WTC11 (cell line): ENCODE measurements around the gene PLEKHF1. TPM values are rescaled to one million over a fixed set of nuclear protein-coding genes. Genes with fewer than 3 reads are reported as not detected.

ENCODE experiments used
- ATAC-seq: fragments of 200-7000 bp; cut with Tn5 transposase; 2 replicates; pipeline ENCODE4 v1.10.0; 2021; ENCODE audit warnings: mild to moderate bottlenecking, moderate library complexity
- CTCF ChIA-PET: fragments of 300-600 bp; sonication (Branson Sonifier 250); formaldehyde crosslinking; loops from one replicate; lab custom pipeline; 2021; ENCODE audit warnings: antibody characterized with exemption; lab: Charles Lee
- POLR2A ChIA-PET: fragments of 350-600 bp; sonication (Branson Sonifier 250); formaldehyde crosslinking; loops from one replicate; lab custom pipeline; 2021; ENCODE audit warnings: antibody characterized with exemption; lab: Charles Lee
- DNase-seq: peaks from one replicate; pipeline ENCODE4 v3.0.0; 2021; ENCODE audit warnings: low spot score
- H3K27ac Mint-ChIP-seq: 2 replicates; pipeline ENCODE4 v1.8.0; 2021; ENCODE audit warnings: mixed read lengths
- H3K27me3 Mint-ChIP-seq: 2 replicates; pipeline ENCODE4 v1.8.0; 2021; ENCODE audit warnings: low read depth, mild to moderate bottlenecking, moderate library complexity, mixed read lengths
- H3K36me3 Mint-ChIP-seq: 2 replicates; pipeline ENCODE4 v1.8.0; 2021; ENCODE audit warnings: mixed read lengths
- H3K4me1 Mint-ChIP-seq: 2 replicates; pipeline ENCODE4 v1.8.0; 2022; ENCODE audit warnings: mixed read lengths
- H3K4me3 Mint-ChIP-seq: 2 replicates; pipeline ENCODE4 v1.8.0; 2021; ENCODE audit warnings: mild to moderate bottlenecking, moderate library complexity, mixed read lengths
- H3K9me3 Mint-ChIP-seq: 2 replicates; pipeline ENCODE4 v1.8.0; 2021; ENCODE audit warnings: mixed read lengths
- E2F4 ChIP-seq: sonication (generic); formaldehyde crosslinking; IDR thresholded peaks from 2 replicates; pipeline ENCODE4 v1.8.1; 2022; ENCODE audit warnings: low read depth, mild to moderate bottlenecking, moderate library complexity, missing genetic modification reagents, borderline replicate concordance
- ELF4 ChIP-seq: sonication (generic); formaldehyde crosslinking; IDR thresholded peaks from 2 replicates; pipeline ENCODE4 v1.8.1; 2022; ENCODE audit warnings: low read depth, mild to moderate bottlenecking, moderate library complexity, missing genetic modification reagents
- GABPB1 ChIP-seq: sonication (generic); formaldehyde crosslinking; IDR thresholded peaks from 2 replicates; pipeline ENCODE4 v1.8.1; 2023; ENCODE audit warnings: mild to moderate bottlenecking, missing genetic modification reagents
- MYBL2 ChIP-seq: sonication (generic); formaldehyde crosslinking; IDR thresholded peaks from 2 replicates; pipeline ENCODE4 v1.8.1; 2023; ENCODE audit warnings: mild to moderate bottlenecking, moderate library complexity, missing genetic modification reagents
- NFYB ChIP-seq: sonication (generic); formaldehyde crosslinking; conservative IDR thresholded peaks from 2 replicates; pipeline ENCODE4 v1.8.0; 2022; ENCODE audit warnings: low read depth, missing genetic modification reagents
- OVOL2 ChIP-seq: fragments of 250-450 bp; sonication (Bioruptor Pico); IDR thresholded peaks from 2 replicates; pipeline ENCODE4 v1.9.0; 2021; ENCODE audit warnings: mild to moderate bottlenecking, borderline replicate concordance
- PRDM15 ChIP-seq: sonication (generic); formaldehyde crosslinking; IDR thresholded peaks from 2 replicates; pipeline ENCODE4 v1.8.0; 2022; ENCODE audit warnings: missing genetic modification reagents
- SP1 ChIP-seq: sonication (generic); formaldehyde crosslinking; conservative IDR thresholded peaks from 2 replicates; pipeline ENCODE4 v1.8.1; 2022; ENCODE audit warnings: missing genetic modification reagents
- TEAD1 ChIP-seq: sonication (generic); formaldehyde crosslinking; IDR thresholded peaks from 2 replicates; pipeline ENCODE4 v1.8.0; 2022; ENCODE audit warnings: mild to moderate bottlenecking, missing genetic modification reagents
- TEAD4 ChIP-seq: sonication (generic); formaldehyde crosslinking; IDR thresholded peaks from 2 replicates; pipeline ENCODE4 v1.8.0; 2022; ENCODE audit warnings: mild to moderate bottlenecking, missing genetic modification reagents
- ZNF121 ChIP-seq: sonication (generic); formaldehyde crosslinking; IDR thresholded peaks from 2 replicates; pipeline ENCODE4 v1.8.0; 2023; ENCODE audit warnings: missing genetic modification reagents
- ZNF138 ChIP-seq: sonication (generic); formaldehyde crosslinking; conservative IDR thresholded peaks from 2 replicates; pipeline ENCODE4 v1.8.1; 2022; ENCODE audit warnings: mild to moderate bottlenecking, moderate library complexity, missing genetic modification reagents
- total RNA-seq: library from RNA; stranded (reverse); gene quantifications from 3 replicates; pipeline ENCODE4 v1.2.3, GENCODE V29; 2021
- TF ChIP-seq, protein P1 (sequence below): fragments of 250-450 bp; sonication (Bioruptor Pico); conservative IDR thresholded peaks from 2 replicates; pipeline ENCODE4 v1.9.0; 2021; ENCODE audit warnings: mild to moderate bottlenecking
- TF ChIP-seq, protein P2 (sequence below): fragments of 250-450 bp; sonication (Bioruptor Pico); IDR thresholded peaks from 2 replicates; pipeline ENCODE4 v1.9.0; 2021; ENCODE audit warnings: mild to moderate bottlenecking, borderline replicate concordance

The PLEKHF1 gene
- total RNA-seq, 1 experiment from 2014 or later, result 17.9 TPM

DNA sequence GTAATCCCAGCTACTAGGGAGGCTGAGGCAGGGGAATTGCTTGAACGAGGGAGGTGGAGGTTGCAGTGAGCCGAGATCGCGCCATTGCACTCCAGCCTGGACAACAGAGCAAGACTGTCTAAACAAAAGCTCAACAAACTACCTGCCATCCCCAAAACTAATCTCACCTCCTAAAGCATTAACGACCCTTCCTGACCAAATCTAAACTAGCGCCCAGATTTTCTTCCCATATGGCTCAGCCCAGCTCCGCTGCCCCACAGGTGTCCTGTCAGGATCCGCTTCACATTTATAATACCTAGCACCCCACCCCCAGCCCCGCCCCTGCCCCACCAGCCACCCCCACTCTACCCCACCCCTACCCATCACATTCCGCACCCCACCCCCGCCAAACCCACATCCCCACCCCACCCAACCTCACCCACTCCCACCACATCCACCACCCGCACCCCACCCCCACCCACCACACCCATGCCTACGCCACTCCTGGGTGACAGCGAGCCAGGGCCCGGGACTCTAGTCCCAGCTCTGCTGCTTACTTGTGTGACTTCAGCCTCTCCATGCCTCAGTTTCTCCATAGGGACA, 49.2 kb downstream of the PLEKHF1 start (continued):
- TF ChIP-seq PRDM15, result no peak
- no peak for TF ChIP-seq ZNF138
- TF ChIP-seq E2F4, result no peak
- TF ChIP-seq, protein P1, sequence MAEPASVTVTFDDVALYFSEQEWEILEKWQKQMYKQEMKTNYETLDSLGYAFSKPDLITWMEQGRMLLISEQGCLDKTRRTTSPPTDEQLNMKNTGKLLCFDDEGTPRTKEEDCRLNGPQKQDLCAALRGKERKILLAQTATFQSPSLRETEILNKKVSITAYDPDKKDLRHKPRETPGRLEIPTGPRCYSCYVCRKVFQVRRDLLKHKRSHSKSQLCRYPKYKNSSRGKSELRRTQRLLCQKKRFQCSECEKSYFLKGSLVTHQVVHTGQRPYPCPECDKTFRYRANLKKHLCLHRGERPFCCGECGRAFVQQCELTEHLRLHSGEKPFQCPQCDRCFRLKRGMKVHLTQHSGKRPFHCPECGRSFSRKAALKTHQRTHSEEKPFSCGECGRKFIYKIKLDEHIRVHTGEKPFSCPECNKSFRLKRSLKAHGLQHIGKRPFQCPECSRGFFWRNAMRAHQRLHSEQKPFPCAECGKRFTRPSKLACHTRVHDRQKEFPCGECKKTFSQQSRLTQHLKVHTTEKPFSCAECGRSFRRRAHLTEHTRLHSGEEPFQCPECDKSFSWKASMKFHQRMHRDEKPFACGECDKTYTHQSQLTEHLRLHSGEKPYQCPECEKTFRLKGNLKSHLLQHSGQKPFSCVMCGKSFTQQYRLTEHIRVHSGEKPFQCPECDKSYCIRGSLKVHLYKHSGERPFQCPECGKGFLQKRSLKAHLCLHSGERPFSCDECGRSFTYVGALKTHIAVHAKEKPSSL (CRISPR knock-in tag), result no peak

DNA sequence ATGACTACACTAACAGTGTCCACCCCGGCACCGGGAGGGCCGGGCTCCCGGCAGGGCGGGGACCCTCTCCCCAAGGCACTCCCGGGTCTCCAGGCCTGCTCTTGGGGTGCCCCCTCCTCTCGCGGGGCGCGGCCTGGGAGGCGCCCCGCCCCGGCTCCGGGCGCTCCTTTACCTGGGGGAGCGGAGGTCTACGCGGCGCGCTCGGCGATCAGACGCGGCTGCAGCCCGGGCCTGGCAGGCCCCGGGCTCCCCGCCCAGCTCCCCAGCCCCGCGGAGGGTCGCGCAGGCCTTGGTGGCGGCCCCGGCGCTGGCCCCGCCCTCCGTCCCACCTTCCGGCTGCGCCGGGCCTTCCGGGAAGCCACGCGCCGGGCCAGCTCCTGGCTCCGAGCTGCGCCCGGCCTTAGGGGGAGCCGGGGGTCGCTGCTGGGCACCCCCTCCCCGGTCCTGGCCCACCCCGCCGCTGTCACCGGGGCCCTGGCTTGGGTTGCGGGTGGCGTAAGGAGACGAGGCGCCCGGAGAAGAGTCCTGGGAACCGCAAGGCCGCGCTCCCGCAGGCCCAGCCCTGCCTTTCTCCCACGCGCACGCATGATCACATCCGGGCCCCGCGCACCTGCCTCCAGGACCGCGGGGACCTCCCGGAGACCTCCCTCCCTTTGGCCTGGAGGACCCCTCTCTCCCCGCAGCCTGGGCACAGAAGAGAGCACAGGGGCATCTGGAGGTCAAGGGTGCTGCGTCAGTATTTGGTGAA, 49.9 kb downstream of the PLEKHF1 start, which contains the start of gene C19orf12:
C19orf12 (minus strand) TSS at position 309 of the 748 bp plus-strand sequence. CDS start 6,848 bp downstream, outside the sequence.
- peak within 1 kb of the TSS; percentile 71 for H3K4me3 Mint-ChIP-seq
- POLR2A ChIA-PET, result interaction anchor here (1.1 kb wide), 1 partner anchor 9 kb away, joined by 4 read pairs; no protein-coding TSS in a partner anchor
- no peaks in the 10 kb centered on the region for H3K36me3 Mint-ChIP-seq
- CTCF ChIA-PET, result interaction anchor here (0.9 to 5.2 kb wide), 11 partner anchors 14 to 130 kb away, joined by 3 to 63 read pairs (median 8); no protein-coding TSS in a partner anchor
- peaks cover 32% of the 10 kb centered on the region for H3K4me1 Mint-ChIP-seq
- H3K9me3 Mint-ChIP-seq, result no peaks in the 10 kb centered on the region
- peak; percentile 61 for DNase-seq
- TF ChIP-seq TEAD4 (CRISPR knock-in tag), result no peak
- TF ChIP-seq ELF4, result 0 out of 2 replicates have a peak, but pooled peaks have one; percentile 28
- TF ChIP-seq TEAD1 (CRISPR knock-in tag), result 0 out of 2 replicates have a peak, but pooled peaks have one; percentile 31
- peak; percentile 34; the same call in 1 of the 2 replicates for TF ChIP-seq OVOL2 (CRISPR knock-in tag)
- TF ChIP-seq NFYB, result no peak
- TF ChIP-seq GABPB1 (CRISPR knock-in tag), result peak; percentile 29; the same call in 1 of the 2 replicates
- TF ChIP-seq SP1, result peak; percentile 35; the same call in 1 of the 2 replicates
- no peak for TF ChIP-seq MYBL2 (CRISPR knock-in tag)
- ATAC-seq, result peak; percentile 80
- no peaks in the 10 kb centered on the region for H3K27me3 Mint-ChIP-seq
- H3K27ac Mint-ChIP-seq, result peak within 1 kb of the TSS; percentile 77

DNA sequence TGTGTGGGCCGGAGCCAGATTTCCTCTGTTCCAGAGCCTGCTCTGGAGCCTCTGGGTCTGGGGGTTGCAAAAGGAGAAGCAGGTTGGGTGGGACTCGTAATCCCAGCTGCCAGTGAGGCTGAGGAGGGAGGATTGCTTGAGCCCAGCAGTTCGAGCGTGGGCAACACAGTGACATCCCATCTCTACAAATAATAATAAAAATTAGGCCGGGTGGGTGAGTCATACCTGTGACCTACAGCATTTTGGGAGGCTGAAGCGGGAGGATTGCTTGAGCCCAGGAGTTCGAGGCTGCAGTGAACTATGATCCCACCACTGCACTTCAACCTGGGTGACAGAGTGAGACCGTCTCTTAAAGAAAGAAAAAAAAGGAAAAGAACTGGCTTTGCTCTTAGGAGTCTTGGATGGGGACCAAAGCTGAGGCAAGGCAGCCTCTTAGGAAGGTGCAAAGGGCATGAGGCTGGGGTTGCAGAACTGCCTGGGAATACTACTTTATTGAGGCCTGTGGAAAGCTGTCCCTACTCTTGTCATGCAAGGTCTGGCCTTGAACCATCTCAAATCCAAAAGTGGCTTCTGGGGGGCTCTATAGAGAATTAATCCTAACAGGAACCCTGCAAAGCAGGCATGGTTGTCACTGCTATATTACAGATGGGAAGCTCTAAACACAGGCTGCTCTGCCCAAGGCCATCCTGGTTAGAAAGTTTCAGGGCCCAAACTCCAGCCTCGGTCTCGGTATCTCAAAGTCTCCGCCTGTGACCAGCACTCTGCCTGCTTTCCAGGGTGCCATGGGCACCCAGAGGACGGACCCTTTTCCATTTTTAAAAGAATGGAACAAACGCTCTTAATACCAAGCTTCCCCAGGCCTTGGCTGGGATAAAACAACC, 50.7 kb downstream of the PLEKHF1 start:
- no peak; the same call in 1 of the 2 replicates for ATAC-seq
- Mint-ChIP-seq H3K27ac (peak overlapping the region; percentile 63; the same call in 1 of the 2 replicates), H3K27me3 (no peaks in the 10 kb centered on the region), H3K4me1 (peaks cover 32% of the 10 kb centered on the region), H3K4me3 (peak overlapping the region; percentile 71), H3K9me3 (no peaks in the 10 kb centered on the region), H3K36me3 (no peaks in the 10 kb centered on the region)
- CTCF ChIA-PET, result interaction anchor here (0.7 to 5.2 kb wide), 69 partner anchors 9 to 618 kb away, joined by 3 to 63 read pairs (median 5); partner anchors contain the start of genes PLEKHF1, POP4 and URI1
- TF ChIP-seq, protein P2, sequence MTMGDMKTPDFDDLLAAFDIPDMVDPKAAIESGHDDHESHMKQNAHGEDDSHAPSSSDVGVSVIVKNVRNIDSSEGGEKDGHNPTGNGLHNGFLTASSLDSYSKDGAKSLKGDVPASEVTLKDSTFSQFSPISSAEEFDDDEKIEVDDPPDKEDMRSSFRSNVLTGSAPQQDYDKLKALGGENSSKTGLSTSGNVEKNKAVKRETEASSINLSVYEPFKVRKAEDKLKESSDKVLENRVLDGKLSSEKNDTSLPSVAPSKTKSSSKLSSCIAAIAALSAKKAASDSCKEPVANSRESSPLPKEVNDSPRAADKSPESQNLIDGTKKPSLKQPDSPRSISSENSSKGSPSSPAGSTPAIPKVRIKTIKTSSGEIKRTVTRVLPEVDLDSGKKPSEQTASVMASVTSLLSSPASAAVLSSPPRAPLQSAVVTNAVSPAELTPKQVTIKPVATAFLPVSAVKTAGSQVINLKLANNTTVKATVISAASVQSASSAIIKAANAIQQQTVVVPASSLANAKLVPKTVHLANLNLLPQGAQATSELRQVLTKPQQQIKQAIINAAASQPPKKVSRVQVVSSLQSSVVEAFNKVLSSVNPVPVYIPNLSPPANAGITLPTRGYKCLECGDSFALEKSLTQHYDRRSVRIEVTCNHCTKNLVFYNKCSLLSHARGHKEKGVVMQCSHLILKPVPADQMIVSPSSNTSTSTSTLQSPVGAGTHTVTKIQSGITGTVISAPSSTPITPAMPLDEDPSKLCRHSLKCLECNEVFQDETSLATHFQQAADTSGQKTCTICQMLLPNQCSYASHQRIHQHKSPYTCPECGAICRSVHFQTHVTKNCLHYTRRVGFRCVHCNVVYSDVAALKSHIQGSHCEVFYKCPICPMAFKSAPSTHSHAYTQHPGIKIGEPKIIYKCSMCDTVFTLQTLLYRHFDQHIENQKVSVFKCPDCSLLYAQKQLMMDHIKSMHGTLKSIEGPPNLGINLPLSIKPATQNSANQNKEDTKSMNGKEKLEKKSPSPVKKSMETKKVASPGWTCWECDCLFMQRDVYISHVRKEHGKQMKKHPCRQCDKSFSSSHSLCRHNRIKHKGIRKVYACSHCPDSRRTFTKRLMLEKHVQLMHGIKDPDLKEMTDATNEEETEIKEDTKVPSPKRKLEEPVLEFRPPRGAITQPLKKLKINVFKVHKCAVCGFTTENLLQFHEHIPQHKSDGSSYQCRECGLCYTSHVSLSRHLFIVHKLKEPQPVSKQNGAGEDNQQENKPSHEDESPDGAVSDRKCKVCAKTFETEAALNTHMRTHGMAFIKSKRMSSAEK (CRISPR knock-in tag), result no peak
- TF ChIP-seq ZNF121 (no peak), OVOL2 (CRISPR knock-in tag) (no peak), TEAD4 (CRISPR knock-in tag) (no peak)
- TF ChIP-seq, protein P1 (CRISPR knock-in tag), result no peak
- POLR2A ChIA-PET, result interaction anchor here (1.1 to 1.2 kb wide), 2 partner anchors 9 to 110 kb away, joined by 4 to 6 read pairs; partner anchors contain the start of gene POP4
- DNase-seq, result no peak
